Measurements from ENCODE around the gene CD300LG. TPM values are rescaled to one million over a fixed set of nuclear protein-coding genes. Genes with fewer than 3 reads are reported as not detected.

Gene CD300LG
- total RNA-seq, 1 experiment from 2014 or later, result not detected

GRCh38 chr17:43823350-43824084 is 23.5 kb upstream of the CD300LG start:
- DNase-seq (ENCODE audit: extremely low read depth, low read depth), result no peak

GRCh38 chr17:43825567-43825966 is 21.4 kb upstream of the CD300LG start:
- DNase-seq (ENCODE audit: extremely low read depth, low read depth), result no peak

GRCh38 chr17:43826206-43826605 is 20.8 kb upstream of the CD300LG start:
- DNase-seq (ENCODE audit: extremely low read depth, low read depth), result no peak

GRCh38 chr17:43827596-43827995 is 19.4 kb upstream of the CD300LG start:
- no peak for DNase-seq (ENCODE audit: extremely low read depth, low read depth)

GRCh38 chr17:43829738-43830137 is 17.2 kb upstream of the CD300LG start:
- DNase-seq (ENCODE audit: extremely low read depth, low read depth), result no peak

- no peak for DNase-seq (ENCODE audit: extremely low read depth, low read depth)
Observed at GRCh38 chr17:43830510-43831140, 16.4 kb upstream of the CD300LG start.

- DNase-seq (ENCODE audit: extremely low read depth, low read depth), result no peak
Observed at GRCh38 chr17:43831633-43832032, 15.3 kb upstream of the CD300LG start.

- peak; percentile 48 for DNase-seq (ENCODE audit: extremely low read depth, low read depth)
Observed at GRCh38 chr17:43832168-43832975, 14.6 kb upstream of the CD300LG start.

GRCh38 chr17:43832976-43833829 is 13.8 kb upstream of the CD300LG start, which contains the start of gene MPP3:
Gene MPP3 (minus strand): TSS chr17:43833146. CDS start chr17:43831906, 1,240 bp downstream.
- DNase-seq (ENCODE audit: extremely low read depth, low read depth), result peak; percentile 76

- DNase-seq (ENCODE audit: extremely low read depth, low read depth), result no peak
Observed at GRCh38 chr17:43834106-43834505, 12.9 kb upstream of the CD300LG start.

GRCh38 chr17:43839670-43840108 is 7.3 kb upstream of the CD300LG start:
- peak; percentile 46 for DNase-seq (ENCODE audit: extremely low read depth, low read depth)

GRCh38 chr17:43840814-43841213 is 6.2 kb upstream of the CD300LG start:
- DNase-seq (ENCODE audit: extremely low read depth, low read depth), result peak; percentile 27

GRCh38 chr17:43841282-43841681 is 5.7 kb upstream of the CD300LG start:
- no peak for DNase-seq (ENCODE audit: extremely low read depth, low read depth)

GRCh38 chr17:43842091-43842974 is 4.6 kb upstream of the CD300LG start:
- DNase-seq (ENCODE audit: extremely low read depth, low read depth), result peak; percentile 38

- no peak for DNase-seq (ENCODE audit: extremely low read depth, low read depth)
Observed at GRCh38 chr17:43842975-43843325, 4.0 kb upstream of the CD300LG start.

GRCh38 chr17:43844241-43844640 is 2.7 kb upstream of the CD300LG start:
- DNase-seq (ENCODE audit: extremely low read depth, low read depth), result no peak

- no peak for DNase-seq (ENCODE audit: extremely low read depth, low read depth)
Observed at GRCh38 chr17:43845766-43846165, 1.2 kb upstream of the CD300LG start.

GRCh38 chr17:43846221-43846712 is 709 bp upstream of the CD300LG start:
- DNase-seq (ENCODE audit: extremely low read depth, low read depth), result peak; percentile 78

GRCh38 chr17:43848601-43849000 is 1.6 kb downstream of the CD300LG start:
- DNase-seq (ENCODE audit: extremely low read depth, low read depth), result no peak

Data from NCI-H460 (cell line).